ENCODE results near the gene CNTNAP2. TPM values are rescaled to one million over a fixed set of nuclear protein-coding genes. Genes with fewer than 3 reads are reported as not detected.

CNTNAP2 gene
- total and polyA plus RNA-seq, 2 donors from 2014 or later = 0.06 to 0.13 TPM

GRCh38 chr7:146405737-146406136 is 289.1 kb downstream of the CNTNAP2 start:
- no peak for FAIRE-seq
- H3K27ac ChIP-seq (ENCODE audit: low read depth in 2 of 2, low read length in 2 of 2) = no peak overlapping the region
- H3K36me3 ChIP-seq (ENCODE audit: control insufficient read depth in 2 of 3, insufficient read depth in 3 of 3, low read length in 3 of 3) = no peaks in the 10 kb centered on the region
- H3K27me3 ChIP-seq (ENCODE audit: control insufficient read depth, insufficient read depth, low read length) = no peaks in the 10 kb centered on the region
- no peak overlapping the region for H3K9ac ChIP-seq (ENCODE audit: low read length in 3 of 3)
- H3K4me1 ChIP-seq (ENCODE audit: control insufficient read depth in 2 of 3, insufficient read depth in 2 of 3, low read depth in 1 of 3, low read length in 3 of 3) = no peaks in the 10 kb centered on the region
- intact Hi-C loops (cut with DNase I) = no loop called here
- no peaks in the 10 kb centered on the region for H3K9me3 ChIP-seq (ENCODE audit: control insufficient read depth in 2 of 3, insufficient read depth in 1 of 3, low read length in 3 of 3)
- no peak for DNase-seq
- TF ChIP-seq CTCF (IDR thresholded peaks at IDR 0.05; ENCODE audit: borderline replicate concordance, extremely low read depth, insufficient read depth) = no peak
- no peak overlapping the region for H3K4me3 ChIP-seq (ENCODE audit: low read length in 3 of 3)

GRCh38 chr7:146411975-146412374 is 295.4 kb downstream of the CNTNAP2 start:
- intact Hi-C loops (cut with DNase I) = no loop called here
- no peaks in the 10 kb centered on the region for H3K27me3 ChIP-seq (ENCODE audit: control insufficient read depth, insufficient read depth, low read length)
- H3K27ac ChIP-seq (ENCODE audit: low read depth in 2 of 2, low read length in 2 of 2) = no peak overlapping the region
- H3K9me3 ChIP-seq (ENCODE audit: control insufficient read depth in 2 of 3, insufficient read depth in 1 of 3, low read length in 3 of 3) = no peaks in the 10 kb centered on the region
- H3K36me3 ChIP-seq (ENCODE audit: control insufficient read depth in 2 of 3, insufficient read depth in 3 of 3, low read length in 3 of 3) = no peaks in the 10 kb centered on the region
- no peak overlapping the region for H3K9ac ChIP-seq (ENCODE audit: low read length in 3 of 3)
- no peak for FAIRE-seq
- H3K4me1 ChIP-seq (ENCODE audit: control insufficient read depth in 2 of 3, insufficient read depth in 2 of 3, low read depth in 1 of 3, low read length in 3 of 3) = no peaks in the 10 kb centered on the region
- no peak overlapping the region for H3K4me3 ChIP-seq (ENCODE audit: low read length in 3 of 3)
- DNase-seq = no peak
- TF ChIP-seq CTCF (IDR thresholded peaks at IDR 0.05; ENCODE audit: borderline replicate concordance, extremely low read depth, insufficient read depth) = no peak

- Histone ChIP-seq H3K36me3 (ENCODE audit: control insufficient read depth in 2 of 3, insufficient read depth in 3 of 3, low read length in 3 of 3) (no peaks in the 10 kb centered on the region), H3K27ac (ENCODE audit: low read depth in 2 of 2, low read length in 2 of 2) (no peak overlapping the region), H3K27me3 (ENCODE audit: control insufficient read depth, insufficient read depth, low read length) (no peaks in the 10 kb centered on the region), H3K4me3 (ENCODE audit: low read length in 3 of 3) (no peak overlapping the region), H3K9ac (ENCODE audit: low read length in 3 of 3) (no peak overlapping the region), H3K9me3 (ENCODE audit: control insufficient read depth in 2 of 3, insufficient read depth in 1 of 3, low read length in 3 of 3) (no peaks in the 10 kb centered on the region), H3K4me1 (ENCODE audit: control insufficient read depth in 2 of 3, insufficient read depth in 2 of 3, low read depth in 1 of 3, low read length in 3 of 3) (no peaks in the 10 kb centered on the region)
- DNase-seq = no peak
- intact Hi-C loops (cut with DNase I) = no loop called here
- no peak for FAIRE-seq
- no peak for TF ChIP-seq CTCF (IDR thresholded peaks at IDR 0.05; ENCODE audit: borderline replicate concordance, extremely low read depth, insufficient read depth)
These were observed 296.2 kb downstream of the CNTNAP2 start for GRCh38 chr7:146412781-146413180.

GRCh38 chr7:146414373-146414772 is 297.8 kb downstream of the CNTNAP2 start:
- H3K27me3 ChIP-seq (ENCODE audit: control insufficient read depth, insufficient read depth, low read length) = no peaks in the 10 kb centered on the region
- DNase-seq (no peak), FAIRE-seq (no peak)
- H3K4me3 ChIP-seq (ENCODE audit: low read length in 3 of 3) = no peak overlapping the region
- H3K9ac ChIP-seq (ENCODE audit: low read length in 3 of 3) = no peak overlapping the region
- H3K36me3 ChIP-seq (ENCODE audit: control insufficient read depth in 2 of 3, insufficient read depth in 3 of 3, low read length in 3 of 3) = no peaks in the 10 kb centered on the region
- TF ChIP-seq CTCF (IDR thresholded peaks at IDR 0.05; ENCODE audit: borderline replicate concordance, extremely low read depth, insufficient read depth) = no peak
- H3K4me1 ChIP-seq (ENCODE audit: control insufficient read depth in 2 of 3, insufficient read depth in 2 of 3, low read depth in 1 of 3, low read length in 3 of 3) = no peaks in the 10 kb centered on the region
- H3K9me3 ChIP-seq (ENCODE audit: control insufficient read depth in 2 of 3, insufficient read depth in 1 of 3, low read length in 3 of 3) = no peaks in the 10 kb centered on the region
- intact Hi-C loops (cut with DNase I) = no loop called here
- no peak overlapping the region for H3K27ac ChIP-seq (ENCODE audit: low read depth in 2 of 2, low read length in 2 of 2)
